ENCODE measurements around the gene ATP2B2.

DNA sequence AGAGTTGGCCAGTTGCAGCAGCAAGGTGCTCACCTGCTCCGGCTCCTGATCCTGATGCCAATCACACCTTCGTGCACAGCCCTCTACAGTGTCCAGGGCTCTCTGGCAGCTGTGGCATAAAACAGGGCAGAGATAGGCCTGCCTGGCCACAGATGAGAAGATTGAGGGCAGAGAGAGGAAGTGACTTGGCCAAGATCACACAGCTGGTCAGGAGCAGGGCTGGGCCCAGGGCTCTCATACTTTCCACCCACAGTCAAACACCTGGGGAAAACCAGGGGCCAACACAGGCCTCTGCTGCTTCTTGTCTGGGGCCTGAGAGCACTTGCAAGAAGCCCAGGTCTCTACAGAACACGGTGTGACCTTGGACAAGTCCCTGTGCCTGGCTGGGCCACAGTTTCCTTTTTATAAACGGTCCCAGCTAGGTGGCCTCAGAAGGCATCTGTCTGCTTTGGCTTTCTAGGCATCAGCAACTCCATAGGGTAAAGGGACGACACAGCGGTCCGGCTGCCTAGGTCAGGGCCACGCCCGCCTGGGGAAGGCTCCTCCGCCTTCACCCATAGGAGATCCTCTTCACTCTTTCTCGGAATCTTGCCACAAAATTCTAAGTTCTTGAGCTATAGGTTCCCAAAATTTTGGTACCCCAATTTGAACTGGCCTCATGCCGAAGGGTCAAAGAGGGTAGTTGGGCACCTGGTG, 3.1 kb downstream of the ATP2B2 start:
- TF ChIP-seq ZXDB (tag by site-specific recombination; IDR thresholded peaks at IDR 0.05) (no peak), ZNF274 (IDR thresholded peaks at IDR 0.05; ENCODE audit: low read length) (no peak), ZNF274 (tag by site-specific recombination; IDR thresholded peaks at IDR 0.05; ENCODE audit: borderline replicate concordance) (no peak), YY1 (tag by site-specific recombination; IDR thresholded peaks at IDR 0.05) (no peak), REPIN1 (tag by site-specific recombination; IDR thresholded peaks at IDR 0.05; ENCODE audit: low read depth) (no peak), TCF7L2 (IDR thresholded peaks at IDR 0.05; ENCODE audit: borderline replicate concordance, low read depth, low read length) (no peak), ZNF324 (tag by site-specific recombination; IDR thresholded peaks at IDR 0.05) (no peak), ZNF175 (tag by site-specific recombination; IDR thresholded peaks at IDR 0.05) (no peak), SP2 (tag by site-specific recombination; IDR thresholded peaks at IDR 0.05) (no peak), ZNF777 (tag by site-specific recombination; IDR thresholded peaks at IDR 0.05; ENCODE audit: borderline replicate concordance) (no peak), ZNF155 (tag by site-specific recombination; IDR thresholded peaks at IDR 0.05) (no peak)
- TF ChIP-seq, protein P1, sequence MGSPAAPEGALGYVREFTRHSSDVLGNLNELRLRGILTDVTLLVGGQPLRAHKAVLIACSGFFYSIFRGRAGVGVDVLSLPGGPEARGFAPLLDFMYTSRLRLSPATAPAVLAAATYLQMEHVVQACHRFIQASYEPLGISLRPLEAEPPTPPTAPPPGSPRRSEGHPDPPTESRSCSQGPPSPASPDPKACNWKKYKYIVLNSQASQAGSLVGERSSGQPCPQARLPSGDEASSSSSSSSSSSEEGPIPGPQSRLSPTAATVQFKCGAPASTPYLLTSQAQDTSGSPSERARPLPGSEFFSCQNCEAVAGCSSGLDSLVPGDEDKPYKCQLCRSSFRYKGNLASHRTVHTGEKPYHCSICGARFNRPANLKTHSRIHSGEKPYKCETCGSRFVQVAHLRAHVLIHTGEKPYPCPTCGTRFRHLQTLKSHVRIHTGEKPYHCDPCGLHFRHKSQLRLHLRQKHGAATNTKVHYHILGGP (tag by site-specific recombination; IDR thresholded peaks at IDR 0.05), result no peak
- TF ChIP-seq, protein P2, sequence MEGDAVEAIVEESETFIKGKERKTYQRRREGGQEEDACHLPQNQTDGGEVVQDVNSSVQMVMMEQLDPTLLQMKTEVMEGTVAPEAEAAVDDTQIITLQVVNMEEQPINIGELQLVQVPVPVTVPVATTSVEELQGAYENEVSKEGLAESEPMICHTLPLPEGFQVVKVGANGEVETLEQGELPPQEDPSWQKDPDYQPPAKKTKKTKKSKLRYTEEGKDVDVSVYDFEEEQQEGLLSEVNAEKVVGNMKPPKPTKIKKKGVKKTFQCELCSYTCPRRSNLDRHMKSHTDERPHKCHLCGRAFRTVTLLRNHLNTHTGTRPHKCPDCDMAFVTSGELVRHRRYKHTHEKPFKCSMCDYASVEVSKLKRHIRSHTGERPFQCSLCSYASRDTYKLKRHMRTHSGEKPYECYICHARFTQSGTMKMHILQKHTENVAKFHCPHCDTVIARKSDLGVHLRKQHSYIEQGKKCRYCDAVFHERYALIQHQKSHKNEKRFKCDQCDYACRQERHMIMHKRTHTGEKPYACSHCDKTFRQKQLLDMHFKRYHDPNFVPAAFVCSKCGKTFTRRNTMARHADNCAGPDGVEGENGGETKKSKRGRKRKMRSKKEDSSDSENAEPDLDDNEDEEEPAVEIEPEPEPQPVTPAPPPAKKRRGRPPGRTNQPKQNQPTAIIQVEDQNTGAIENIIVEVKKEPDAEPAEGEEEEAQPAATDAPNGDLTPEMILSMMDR (tag by site-specific recombination; IDR thresholded peaks at IDR 0.05), result no peak
- TF ChIP-seq, protein P3, sequence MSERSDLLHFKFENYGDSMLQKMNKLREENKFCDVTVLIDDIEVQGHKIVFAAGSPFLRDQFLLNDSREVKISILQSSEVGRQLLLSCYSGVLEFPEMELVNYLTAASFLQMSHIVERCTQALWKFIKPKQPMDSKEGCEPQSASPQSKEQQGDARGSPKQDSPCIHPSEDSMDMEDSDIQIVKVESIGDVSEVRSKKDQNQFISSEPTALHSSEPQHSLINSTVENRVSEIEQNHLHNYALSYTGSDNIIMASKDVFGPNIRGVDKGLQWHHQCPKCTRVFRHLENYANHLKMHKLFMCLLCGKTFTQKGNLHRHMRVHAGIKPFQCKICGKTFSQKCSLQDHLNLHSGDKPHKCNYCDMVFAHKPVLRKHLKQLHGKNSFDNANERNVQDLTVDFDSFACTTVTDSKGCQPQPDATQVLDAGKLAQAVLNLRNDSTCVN (tag by site-specific recombination; optimal IDR thresholded peaks at IDR 0.05), result no peak
- TF ChIP-seq, protein P4, sequence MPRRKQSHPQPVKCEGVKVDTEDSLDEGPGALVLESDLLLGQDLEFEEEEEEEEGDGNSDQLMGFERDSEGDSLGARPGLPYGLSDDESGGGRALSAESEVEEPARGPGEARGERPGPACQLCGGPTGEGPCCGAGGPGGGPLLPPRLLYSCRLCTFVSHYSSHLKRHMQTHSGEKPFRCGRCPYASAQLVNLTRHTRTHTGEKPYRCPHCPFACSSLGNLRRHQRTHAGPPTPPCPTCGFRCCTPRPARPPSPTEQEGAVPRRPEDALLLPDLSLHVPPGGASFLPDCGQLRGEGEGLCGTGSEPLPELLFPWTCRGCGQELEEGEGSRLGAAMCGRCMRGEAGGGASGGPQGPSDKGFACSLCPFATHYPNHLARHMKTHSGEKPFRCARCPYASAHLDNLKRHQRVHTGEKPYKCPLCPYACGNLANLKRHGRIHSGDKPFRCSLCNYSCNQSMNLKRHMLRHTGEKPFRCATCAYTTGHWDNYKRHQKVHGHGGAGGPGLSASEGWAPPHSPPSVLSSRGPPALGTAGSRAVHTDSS (tag by site-specific recombination; IDR thresholded peaks at IDR 0.05), result no peak
